Measurements from ENCODE around the gene BCKDHB.

BCKDHB gene

DNA sequence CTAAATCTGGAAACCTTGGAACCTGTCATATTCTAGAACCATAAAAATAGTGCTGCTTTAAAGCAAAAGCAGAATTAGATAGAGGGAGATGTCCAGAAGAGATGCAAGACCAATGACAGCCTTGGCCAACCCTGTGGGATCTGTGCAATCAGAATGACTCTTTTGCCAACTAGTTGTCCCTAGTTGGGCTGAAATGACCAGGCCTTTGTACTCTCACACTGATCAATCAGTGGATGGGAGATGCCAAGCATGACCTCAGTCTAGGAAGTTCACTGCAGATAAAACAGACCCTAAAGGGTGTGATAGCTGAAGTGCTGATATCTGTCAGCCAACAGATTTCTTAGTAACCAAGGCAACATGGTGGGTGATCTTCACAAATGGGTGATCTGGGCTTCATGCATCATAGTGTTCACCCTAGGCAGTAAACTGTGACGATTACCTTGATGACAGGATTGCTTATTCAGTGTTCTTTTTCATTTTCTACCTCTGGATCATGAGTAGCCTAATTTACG is 52.1 kb downstream of the BCKDHB start:
- TF ChIP-seq CEBPB (IDR thresholded peaks at IDR 0.05) (no peak), EP300 (IDR thresholded peaks at IDR 0.05; ENCODE audit: borderline replicate concordance) (no peak), NFIC (IDR thresholded peaks at IDR 0.05) (no peak), TAF1 (IDR thresholded peaks at IDR 0.05; ENCODE audit: low read depth) (no peak), YY1 (IDR thresholded peaks at IDR 0.05; ENCODE audit: low read depth) (no peak), FOXM1 (IDR thresholded peaks at IDR 0.05; ENCODE audit: borderline replicate concordance, low read depth) (no peak), ZBTB7A (IDR thresholded peaks at IDR 0.05; ENCODE audit: low read depth) (no peak), RAD21 (IDR thresholded peaks at IDR 0.05; ENCODE audit: low read depth) (no peak), EGR1 (IDR thresholded peaks at IDR 0.05) (no peak), TEAD4 (IDR thresholded peaks at IDR 0.05) (no peak), CREB1 (IDR thresholded peaks at IDR 0.05; ENCODE audit: low read depth) (no peak), TCF12 (IDR thresholded peaks at IDR 0.05; ENCODE audit: low read depth) (no peak)
- TF ChIP-seq, protein P1, sequence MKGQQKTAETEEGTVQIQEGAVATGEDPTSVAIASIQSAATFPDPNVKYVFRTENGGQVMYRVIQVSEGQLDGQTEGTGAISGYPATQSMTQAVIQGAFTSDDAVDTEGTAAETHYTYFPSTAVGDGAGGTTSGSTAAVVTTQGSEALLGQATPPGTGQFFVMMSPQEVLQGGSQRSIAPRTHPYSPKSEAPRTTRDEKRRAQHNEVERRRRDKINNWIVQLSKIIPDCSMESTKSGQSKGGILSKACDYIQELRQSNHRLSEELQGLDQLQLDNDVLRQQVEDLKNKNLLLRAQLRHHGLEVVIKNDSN (IDR thresholded peaks at IDR 0.05): no peak
- TF ChIP-seq, protein P2, sequence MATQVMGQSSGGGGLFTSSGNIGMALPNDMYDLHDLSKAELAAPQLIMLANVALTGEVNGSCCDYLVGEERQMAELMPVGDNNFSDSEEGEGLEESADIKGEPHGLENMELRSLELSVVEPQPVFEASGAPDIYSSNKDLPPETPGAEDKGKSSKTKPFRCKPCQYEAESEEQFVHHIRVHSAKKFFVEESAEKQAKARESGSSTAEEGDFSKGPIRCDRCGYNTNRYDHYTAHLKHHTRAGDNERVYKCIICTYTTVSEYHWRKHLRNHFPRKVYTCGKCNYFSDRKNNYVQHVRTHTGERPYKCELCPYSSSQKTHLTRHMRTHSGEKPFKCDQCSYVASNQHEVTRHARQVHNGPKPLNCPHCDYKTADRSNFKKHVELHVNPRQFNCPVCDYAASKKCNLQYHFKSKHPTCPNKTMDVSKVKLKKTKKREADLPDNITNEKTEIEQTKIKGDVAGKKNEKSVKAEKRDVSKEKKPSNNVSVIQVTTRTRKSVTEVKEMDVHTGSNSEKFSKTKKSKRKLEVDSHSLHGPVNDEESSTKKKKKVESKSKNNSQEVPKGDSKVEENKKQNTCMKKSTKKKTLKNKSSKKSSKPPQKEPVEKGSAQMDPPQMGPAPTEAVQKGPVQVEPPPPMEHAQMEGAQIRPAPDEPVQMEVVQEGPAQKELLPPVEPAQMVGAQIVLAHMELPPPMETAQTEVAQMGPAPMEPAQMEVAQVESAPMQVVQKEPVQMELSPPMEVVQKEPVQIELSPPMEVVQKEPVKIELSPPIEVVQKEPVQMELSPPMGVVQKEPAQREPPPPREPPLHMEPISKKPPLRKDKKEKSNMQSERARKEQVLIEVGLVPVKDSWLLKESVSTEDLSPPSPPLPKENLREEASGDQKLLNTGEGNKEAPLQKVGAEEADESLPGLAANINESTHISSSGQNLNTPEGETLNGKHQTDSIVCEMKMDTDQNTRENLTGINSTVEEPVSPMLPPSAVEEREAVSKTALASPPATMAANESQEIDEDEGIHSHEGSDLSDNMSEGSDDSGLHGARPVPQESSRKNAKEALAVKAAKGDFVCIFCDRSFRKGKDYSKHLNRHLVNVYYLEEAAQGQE (IDR thresholded peaks at IDR 0.05; ENCODE audit: low read depth): no peak
- TF ChIP-seq, protein P3, sequence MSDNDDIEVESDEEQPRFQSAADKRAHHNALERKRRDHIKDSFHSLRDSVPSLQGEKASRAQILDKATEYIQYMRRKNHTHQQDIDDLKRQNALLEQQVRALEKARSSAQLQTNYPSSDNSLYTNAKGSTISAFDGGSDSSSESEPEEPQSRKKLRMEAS (IDR thresholded peaks at IDR 0.05): no peak

DNA sequence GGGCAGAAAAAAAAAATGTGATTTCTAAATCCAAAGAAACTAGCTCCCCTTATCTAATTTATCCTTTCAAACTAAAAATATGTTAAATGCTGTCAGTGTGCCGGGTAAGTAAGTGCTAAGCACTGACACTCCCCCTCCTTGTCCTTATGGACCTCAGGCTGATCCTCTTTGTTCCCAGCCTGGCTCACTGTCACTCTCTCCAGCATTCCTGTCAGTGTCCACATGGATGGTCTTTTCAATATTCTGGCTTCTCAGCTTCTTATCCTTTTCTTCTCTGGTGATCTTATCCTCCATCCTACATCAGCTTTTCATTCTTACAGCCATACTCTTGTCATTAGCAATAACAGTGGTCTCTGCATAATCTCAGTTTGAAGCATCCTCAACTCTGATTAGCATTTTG is 55.0 kb downstream of the BCKDHB start:
- no peak for TF ChIP-seq CREB1 (IDR thresholded peaks at IDR 0.05; ENCODE audit: low read depth)
- TF ChIP-seq FOXM1 (IDR thresholded peaks at IDR 0.05; ENCODE audit: borderline replicate concordance, low read depth): no peak
- no peak for TF ChIP-seq EP300 (IDR thresholded peaks at IDR 0.05; ENCODE audit: borderline replicate concordance)
- TF ChIP-seq RAD21 (IDR thresholded peaks at IDR 0.05; ENCODE audit: low read depth): no peak
- TF ChIP-seq, protein P1 (IDR thresholded peaks at IDR 0.05): no peak
- TF ChIP-seq YY1 (IDR thresholded peaks at IDR 0.05; ENCODE audit: low read depth): no peak
- TF ChIP-seq, protein P3 (IDR thresholded peaks at IDR 0.05): no peak
- TF ChIP-seq, protein P2 (IDR thresholded peaks at IDR 0.05; ENCODE audit: low read depth): no peak
- no peak for TF ChIP-seq TEAD4 (IDR thresholded peaks at IDR 0.05)
- no peak for TF ChIP-seq TCF12 (IDR thresholded peaks at IDR 0.05; ENCODE audit: low read depth)
- TF ChIP-seq EGR1 (IDR thresholded peaks at IDR 0.05): no peak
- no peak for TF ChIP-seq NFIC (IDR thresholded peaks at IDR 0.05)
- no peak for TF ChIP-seq CEBPB (IDR thresholded peaks at IDR 0.05)
- TF ChIP-seq ZBTB7A (IDR thresholded peaks at IDR 0.05; ENCODE audit: low read depth): no peak
- TF ChIP-seq TAF1 (IDR thresholded peaks at IDR 0.05; ENCODE audit: low read depth): no peak

DNA sequence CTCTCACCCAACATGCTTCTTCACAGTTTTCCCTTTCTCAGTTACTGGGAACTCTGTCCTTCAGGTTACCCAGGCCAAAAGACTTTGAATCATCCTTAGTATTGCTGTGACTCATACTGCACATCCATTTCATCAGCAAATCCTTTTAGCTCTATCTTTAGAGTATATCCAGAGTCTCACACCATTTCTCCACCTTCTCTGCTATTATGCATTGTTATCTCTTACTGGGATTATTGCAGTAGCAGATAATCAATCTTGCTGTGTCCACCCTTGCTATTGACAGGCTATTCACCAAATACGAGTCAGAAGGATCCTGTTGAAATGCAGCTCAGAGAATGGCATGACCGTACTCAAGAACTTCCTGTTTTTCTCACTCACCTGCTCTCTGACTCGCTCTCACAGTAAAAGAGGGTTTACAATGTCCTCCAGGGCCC is 57.3 kb downstream of the BCKDHB start:
- no peak for TF ChIP-seq EGR1 (IDR thresholded peaks at IDR 0.05)
- TF ChIP-seq CREB1 (IDR thresholded peaks at IDR 0.05; ENCODE audit: low read depth): no peak
- TF ChIP-seq TEAD4 (IDR thresholded peaks at IDR 0.05): no peak
- TF ChIP-seq NFIC (IDR thresholded peaks at IDR 0.05): no peak
- no peak for TF ChIP-seq EP300 (IDR thresholded peaks at IDR 0.05; ENCODE audit: borderline replicate concordance)
- no peak for TF ChIP-seq YY1 (IDR thresholded peaks at IDR 0.05; ENCODE audit: low read depth)
- TF ChIP-seq FOXM1 (IDR thresholded peaks at IDR 0.05; ENCODE audit: borderline replicate concordance, low read depth): no peak
- TF ChIP-seq TAF1 (IDR thresholded peaks at IDR 0.05; ENCODE audit: low read depth): no peak
- TF ChIP-seq, protein P2 (IDR thresholded peaks at IDR 0.05; ENCODE audit: low read depth): no peak
- TF ChIP-seq TCF12 (IDR thresholded peaks at IDR 0.05; ENCODE audit: low read depth): no peak
- TF ChIP-seq CEBPB (IDR thresholded peaks at IDR 0.05): no peak
- TF ChIP-seq, protein P3 (IDR thresholded peaks at IDR 0.05): no peak
- TF ChIP-seq, protein P1 (IDR thresholded peaks at IDR 0.05): no peak
- no peak for TF ChIP-seq ZBTB7A (IDR thresholded peaks at IDR 0.05; ENCODE audit: low read depth)

Measured in Ishikawa (cell line).